Activated gamma-delta T cell treated with anti-CD3 and anti-CD28 coated beads, Interleukin-2, amount 50 U/mL, for 16 hours (primary cell): ENCODE results near the gene IKBKE.

Source experiments
- DNase-seq: peaks from one replicate; pipeline ENCODE4 v3.0.0-alpha.2; 2020; ENCODE audit warnings: low read depth

IKBKE gene

DNA sequence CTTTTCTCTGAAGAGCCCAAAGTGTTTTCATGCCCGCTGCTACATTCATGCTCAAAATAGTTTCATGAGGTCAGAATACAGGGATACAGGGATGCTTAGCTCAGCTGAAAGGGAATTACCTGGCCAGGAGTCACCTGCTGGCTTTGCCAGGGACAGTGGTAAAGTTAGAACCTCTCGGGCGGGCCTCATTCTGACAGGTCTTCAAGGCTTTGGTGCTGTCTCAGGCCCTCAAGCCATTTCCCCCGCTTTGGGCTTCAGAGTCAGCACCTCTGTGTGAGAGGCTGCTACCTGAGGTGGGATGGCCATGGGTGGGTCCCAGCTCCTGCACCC lies 42.5 kb downstream of the IKBKE start:
- DNase-seq: no peak

DNA sequence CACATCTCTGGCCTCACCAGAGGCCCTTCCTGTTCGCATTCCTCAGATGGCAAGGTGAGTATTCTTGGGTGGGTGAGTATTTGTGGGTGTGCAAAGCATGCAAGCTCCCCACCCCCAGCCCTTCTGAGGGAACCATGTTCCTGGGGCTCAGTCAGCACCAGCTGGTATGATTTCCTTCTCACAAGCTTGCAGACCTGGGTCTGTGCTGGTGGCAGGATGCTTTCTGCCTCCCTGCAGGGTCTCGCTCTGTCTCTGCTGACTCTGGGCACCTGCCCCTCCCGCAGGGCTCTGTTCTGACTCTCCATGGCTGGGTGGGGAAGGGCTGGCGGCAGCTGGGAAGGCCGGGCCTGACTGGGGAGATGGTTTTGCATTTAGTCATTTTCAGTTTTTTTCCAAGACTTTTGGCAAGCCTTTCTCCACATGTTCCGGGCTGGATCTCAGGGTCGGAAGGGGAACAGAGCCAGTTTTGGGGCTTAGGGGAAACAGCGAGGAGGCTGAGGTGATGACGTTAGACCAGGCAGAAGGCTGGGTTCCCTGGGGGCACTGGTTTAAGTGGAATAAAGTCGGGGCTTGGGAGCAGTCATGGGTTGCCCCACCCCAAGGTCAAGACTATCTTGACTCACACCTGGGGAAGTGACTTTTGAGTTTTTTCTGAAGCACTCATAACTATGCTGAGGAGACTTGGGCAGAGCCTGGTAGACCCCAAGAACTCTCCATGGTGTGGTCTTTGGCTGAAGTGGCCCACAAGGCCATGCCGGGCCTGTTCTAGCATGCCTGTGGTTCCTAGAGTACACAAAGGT lies 43.2 kb downstream of the IKBKE start:
- no peak for DNase-seq

DNA sequence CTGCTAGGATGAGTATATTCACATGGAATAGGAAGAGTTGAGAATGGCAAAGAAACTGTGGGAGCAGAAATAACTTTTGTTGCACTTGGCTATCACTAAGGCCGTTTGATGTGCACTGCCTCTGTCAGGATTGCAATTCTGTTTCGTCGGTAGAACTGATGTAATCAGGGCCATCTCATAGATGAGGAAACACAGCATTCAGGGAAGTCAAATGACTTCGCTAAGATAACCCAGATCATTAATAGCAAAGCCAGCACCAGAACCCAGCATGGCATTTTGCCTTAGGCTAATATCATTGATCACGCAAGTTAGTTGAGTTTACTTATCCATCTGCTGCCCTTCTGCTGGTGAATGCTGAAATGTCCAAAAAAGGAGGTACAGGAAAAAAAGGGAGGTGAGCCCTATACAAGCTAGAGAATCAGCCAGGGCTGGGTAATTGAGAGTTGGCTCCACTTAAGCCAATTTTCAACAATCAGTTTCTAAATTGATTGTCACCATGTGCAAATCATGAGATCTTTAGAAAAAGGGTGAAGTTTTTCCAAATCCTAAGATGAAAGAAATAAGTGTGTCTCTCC lies 44.6 kb downstream of the IKBKE start:
- DNase-seq: no peak

DNA sequence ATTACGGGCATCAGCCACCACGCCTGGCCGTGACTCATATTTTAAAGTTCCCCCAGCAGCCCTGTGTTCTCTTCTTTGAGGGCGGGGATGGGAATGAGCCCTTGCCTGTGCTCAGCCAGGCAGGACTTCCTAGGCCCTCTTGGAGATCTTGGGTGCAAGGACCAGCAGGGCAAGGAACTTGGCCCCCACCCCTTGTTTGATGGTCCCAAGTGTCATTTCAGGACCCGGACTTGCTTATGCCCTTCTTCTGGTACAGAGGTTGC lies 46.4 kb downstream of the IKBKE start:
- no peak for DNase-seq

DNA sequence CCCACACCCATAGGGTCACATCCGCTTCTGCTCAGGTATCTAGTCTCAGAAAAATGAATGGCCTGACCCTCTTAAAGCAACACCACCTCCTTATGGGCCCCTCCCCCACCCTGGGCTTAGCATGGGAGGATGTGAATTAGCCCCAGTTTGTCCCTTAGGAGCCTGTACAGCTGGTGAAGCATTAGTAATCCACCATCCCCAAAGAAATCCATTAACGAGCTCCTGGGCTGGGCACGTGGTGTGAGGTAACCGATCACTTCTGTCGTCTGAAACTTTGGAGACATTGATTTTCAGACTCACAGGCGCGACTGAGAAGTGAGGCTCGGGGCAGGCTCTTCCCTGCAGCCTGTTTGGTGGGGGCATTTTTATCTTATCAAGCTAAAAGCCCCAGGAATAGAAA lies 47.5 kb downstream of the IKBKE start:
- no peak for DNase-seq

DNA sequence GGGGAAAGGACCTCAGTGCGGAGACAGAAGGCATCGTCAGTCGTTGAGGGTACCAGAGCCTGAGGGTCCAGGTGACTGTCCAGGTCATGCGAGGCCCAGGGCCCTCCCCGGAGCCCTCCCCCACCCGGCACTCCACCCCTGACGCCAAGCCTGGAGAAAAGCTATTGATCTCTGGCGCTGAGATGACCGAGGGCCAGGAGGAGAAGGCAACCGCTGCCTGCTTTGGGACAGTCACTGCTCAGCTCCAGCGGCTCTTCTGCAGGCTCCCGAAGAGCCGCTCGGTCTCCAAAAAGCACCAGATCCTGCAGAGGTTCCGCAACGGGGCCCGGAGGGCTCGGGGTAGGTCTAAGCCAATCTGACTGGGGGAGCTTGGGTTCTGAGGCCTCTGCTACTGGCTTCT lies 47.9 kb downstream of the IKBKE start:
- no peak for DNase-seq

DNA sequence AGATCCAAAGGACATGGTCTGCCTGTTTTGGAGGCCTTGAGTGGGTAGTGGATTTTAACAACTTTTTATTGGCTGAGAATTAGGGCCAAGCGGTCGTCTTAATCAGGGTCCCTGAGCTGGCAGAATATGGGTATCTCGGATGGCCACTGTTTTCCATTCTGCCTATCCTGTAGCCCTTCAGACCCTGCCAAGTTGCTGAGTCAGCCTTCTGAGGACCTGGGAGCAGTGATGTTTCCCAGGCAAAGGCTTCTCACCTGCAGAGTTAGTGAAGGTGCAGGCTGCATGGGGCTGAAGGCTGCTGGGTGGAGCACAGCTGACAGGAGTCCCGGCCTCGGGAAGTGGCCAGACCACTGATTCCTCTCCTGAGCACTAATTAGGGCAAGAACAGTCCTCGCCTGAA lies 48.5 kb downstream of the IKBKE start:
- no peak for DNase-seq

DNA sequence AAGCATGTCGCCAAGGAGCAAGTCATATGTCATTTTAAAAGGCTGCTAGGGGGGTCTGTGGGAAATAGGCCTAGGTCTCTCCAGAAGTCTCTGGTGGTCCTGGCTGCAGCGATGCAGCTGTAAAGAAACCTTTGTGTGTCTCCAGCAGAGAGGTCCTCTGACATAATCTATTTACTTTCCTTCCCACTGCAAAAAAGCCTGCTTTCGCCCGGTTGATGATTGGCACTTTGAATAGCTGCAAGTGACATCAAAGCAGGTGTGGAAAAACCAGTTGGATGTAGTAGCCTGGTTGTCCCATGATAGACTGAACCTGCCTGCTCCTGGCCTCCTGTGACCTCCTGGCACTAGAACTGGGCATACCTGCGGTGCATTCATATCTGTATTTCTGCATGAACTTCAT lies 50.9 kb downstream of the IKBKE start:
- no peak for DNase-seq

DNA sequence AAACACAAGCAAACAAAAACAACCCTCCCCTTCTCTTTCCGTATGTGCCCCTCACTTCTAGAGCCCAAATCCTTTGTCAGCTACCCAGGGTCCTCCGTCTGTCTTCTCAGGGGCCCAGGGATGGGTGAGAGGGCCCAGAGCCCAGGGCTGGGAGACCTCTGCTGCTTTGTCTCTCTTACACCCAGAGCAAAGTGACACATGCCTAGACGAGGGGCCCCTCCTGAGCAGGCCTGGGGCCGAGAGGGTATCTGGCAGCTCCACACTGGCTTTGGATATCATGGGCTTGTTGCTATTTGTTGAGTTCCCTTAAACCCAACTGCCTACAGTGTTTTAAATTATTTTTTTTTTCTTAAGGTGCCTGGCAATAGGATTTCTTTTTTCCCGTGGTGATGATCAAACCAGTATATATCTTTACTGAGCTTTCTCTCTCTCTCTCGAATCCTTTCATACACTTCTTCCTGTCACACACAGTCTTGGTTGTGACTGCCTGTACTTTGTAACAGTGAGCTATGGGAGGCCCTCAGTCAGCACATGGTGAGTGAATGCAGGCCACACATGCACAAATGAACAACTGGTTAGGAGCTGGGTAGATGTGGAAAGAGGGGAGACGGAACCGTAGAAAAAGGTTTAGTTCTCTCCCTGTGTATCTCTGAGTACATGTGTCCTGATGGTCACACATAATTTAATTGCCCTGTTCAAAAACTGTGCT lies 51.6 kb downstream of the IKBKE start:
- DNase-seq: no peak

DNA sequence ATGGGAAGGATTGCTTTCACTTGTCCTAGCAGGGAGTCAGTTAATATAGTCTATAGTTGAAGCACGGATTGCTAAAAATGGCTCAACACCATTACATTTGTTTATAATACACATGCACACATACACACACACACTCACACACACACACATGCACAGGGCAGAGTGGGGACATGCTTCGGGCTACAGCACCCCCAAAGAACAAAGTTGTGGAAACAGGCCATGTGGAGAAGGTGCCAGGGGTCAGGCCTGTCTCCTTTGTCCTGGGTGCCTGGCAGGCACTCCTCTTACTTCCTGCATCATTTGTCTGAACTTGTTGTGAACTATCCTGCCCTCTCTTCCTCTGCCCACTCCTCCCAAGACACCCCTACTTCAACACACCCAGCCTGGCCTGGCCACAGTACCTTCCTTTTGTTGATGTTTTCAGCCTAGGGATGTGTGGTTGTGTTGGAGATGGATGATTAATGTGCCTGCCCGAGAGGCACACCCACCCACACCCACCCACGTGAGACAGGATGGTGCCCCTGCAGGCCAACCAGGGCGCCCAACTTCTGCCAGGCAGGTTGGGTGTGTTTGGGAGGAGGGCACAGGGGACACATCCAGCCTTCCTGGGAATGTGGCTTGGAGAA lies 54.6 kb downstream of the IKBKE start:
- DNase-seq: no peak

DNA sequence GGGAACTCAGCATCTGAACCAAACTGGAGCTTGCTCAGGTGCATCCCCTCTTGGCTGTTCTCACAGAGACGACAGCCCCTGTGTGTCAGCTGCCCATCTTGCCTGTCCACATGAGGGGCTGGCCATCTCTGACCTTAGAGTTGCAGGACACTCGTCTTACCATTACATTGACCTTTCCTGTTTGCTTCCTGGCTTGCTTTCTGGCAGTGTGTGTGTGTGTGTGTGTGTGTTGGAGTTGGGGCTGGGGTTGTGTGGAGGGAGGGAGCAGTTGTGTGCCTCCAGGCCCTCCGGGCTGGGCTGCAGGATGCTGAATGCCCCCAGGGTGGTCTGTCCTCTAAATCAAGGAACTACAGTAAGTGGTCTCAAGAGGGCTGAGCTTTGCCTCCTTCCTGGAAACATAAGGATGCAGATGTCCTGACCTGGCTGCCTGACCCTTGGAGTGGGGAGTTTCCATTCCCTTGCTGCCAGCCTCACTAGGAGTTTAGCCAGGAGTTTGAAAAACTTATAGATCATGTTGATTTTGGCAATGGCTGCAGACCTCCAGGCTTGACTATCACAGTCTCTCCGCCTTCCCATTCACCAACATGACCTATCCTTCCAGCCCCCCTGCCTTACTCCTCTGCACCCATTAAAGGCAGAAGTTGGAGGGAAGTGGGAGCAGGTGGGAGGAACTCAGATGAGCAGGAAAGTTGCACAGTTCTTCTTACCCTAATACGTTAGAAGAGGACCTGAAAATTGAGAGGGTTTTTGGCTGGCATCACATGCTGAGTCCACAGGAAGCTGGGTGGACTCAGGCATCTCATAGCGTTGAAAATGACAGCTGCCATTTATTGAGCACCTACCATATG lies 56.0 kb downstream of the IKBKE start:
- no peak for DNase-seq

DNA sequence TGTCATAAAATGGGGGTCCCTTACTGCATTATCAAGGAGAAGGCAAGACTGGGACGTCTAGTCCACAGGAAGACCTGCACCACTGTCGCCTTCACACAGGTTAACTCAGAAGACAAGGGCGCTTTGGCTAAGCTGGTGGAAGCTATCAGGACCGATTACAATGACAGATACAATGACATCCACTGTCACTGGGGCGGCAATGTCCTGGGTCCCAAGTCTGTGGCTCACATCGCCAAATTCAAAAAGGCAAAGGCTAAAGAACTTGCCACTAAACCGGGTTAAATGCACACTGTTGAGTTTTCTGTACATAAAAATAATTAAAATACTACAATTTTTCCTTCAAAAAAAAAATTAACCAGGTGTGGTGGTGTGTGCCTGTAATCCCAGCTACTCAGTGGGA lies 59.1 kb downstream of the IKBKE start:
- DNase-seq: no peak

DNA sequence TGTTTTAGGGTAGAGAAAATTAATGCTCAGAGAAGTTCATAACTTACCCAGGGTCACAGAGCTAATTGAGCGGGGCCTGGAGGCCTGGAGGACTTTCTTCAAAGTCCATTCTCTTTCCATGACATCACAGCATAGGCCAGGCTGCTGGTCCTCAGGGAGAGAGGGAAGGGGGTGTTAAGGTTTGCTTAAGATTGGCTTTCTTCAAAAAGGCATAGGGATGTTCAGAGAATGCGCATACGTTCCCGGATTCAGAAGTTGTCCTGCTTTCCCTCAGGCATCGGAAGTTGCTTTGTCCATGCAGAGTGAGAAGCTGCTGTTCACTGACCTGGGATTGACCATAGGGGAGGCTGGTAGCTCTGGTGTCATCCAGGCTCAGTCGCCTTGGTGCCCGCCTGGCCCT lies 62.1 kb downstream of the IKBKE start:
- DNase-seq: no peak

DNA sequence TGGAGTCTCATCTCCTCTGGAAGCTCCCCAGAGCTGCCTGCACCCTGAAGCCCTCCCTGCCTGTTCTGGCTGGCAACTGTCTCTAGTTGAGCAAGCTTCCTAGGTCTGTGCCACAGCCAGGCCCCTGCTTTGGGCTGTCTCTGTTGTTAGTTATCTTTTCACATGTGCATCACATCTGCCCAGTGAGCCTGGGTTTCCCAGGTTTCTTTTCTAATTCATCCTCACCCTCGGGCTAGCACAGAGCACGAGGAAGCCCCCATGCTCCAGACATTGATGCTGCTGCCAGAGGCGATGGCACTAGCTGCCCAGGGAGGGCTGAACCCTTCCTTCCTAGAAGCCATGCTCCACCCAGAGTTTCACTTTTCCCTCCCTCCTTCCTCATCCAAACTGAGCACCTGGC lies 64.3 kb downstream of the IKBKE start:
- no peak for DNase-seq

DNA sequence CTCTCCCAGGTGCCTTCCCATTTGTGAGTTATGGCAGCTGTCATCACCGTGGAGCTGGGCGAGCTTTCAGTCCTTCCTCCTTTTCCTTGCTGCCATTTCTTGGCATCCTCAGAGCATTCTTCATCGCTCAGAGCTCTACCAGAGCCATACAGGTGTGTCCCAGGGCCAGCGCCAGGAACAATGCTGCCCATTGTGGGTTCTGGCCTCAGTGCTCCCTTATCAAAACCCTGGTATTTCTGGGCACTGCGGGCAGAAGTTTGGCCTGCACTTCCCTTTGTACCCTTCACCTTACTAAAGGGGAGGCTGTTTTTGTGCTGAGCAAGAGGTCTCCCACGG lies 65.5 kb downstream of the IKBKE start:
- no peak for DNase-seq

DNA sequence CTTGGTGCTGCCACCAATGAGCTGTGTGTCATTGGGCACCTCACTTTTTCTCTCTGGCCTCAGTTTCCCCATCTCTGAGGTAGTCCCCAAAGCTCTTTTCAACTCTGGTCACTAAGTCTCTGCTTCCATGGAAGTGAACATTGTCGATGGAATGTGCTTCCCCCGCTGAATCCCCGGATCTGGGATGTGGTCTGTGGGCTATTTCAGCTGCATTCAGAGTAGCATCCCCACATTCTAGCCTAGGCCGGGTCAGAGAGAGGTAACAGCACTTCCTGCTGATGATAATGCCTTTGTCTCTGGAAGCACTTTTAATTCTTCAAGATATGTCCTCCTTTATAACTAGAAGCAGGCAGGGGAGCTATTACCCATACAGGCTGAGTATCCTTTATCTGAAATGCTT lies 66.9 kb downstream of the IKBKE start:
- DNase-seq: no peak

DNA sequence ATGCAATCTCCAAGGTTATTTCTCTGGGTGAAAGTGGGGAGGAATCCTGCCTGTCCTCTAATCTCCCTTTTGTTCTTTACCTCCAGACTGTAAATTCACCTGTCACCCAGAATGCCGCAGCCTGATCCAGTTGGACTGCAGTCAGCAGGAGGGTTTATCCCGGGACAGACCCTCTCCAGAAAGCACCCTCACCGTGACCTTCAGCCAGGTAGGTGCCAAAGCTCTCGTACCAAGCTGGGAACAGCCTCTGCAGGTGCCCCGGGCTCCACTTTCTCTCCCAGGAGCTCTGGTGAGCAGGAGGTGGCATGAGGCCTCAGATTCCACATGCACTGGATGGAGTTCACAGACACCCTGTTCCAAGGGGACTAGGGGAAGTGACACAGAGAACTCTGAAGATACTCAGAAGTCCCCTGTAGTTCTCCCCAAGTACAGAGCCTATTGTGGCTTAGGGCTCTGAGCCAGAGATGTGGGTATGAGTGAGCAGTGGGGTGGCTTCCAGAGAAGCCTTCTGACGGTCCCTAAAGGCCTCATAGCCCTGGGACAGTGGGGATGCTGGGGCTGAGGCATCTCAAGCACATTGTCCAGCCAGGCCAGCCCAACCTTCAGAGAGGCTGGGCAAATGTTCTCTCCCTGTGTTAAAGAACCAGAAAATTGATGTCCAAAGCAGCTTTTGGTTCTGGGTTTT lies 68.0 kb downstream of the IKBKE start:
- DNase-seq: no peak

DNA sequence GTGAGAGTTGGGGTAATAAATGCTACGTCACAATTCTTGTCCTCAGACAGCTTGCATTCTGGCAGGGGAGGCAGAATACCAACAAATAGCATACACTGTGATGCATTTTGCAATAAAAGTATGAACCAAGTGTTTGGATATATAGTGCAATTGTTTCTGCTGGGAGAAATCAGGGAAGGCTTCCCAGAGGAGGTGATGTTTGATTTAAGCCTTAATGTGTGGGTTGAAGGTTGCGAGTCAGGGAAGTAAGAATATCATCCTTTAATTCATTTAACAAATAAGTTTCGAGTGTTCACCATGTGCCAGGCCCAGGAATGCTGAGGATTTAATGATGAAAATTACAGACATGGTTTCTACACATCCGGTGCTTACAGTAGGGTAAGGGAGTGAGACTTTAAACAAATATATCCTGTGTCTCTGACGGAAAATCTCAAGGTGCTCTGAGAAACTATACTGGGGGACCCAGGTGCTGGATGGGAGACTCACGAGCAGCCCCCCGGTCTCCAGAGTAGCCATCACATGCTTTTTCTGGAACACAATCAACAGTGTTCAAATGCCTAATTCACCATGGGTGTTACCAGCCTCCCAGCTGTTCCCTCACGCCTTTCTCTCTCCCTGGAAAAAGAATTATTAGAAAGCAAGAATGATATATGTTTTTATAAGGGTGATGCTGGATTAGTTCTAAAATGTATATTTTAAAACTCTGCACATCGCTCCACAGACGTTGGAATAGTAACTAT lies 68.8 kb downstream of the IKBKE start:
- no peak for DNase-seq

DNA sequence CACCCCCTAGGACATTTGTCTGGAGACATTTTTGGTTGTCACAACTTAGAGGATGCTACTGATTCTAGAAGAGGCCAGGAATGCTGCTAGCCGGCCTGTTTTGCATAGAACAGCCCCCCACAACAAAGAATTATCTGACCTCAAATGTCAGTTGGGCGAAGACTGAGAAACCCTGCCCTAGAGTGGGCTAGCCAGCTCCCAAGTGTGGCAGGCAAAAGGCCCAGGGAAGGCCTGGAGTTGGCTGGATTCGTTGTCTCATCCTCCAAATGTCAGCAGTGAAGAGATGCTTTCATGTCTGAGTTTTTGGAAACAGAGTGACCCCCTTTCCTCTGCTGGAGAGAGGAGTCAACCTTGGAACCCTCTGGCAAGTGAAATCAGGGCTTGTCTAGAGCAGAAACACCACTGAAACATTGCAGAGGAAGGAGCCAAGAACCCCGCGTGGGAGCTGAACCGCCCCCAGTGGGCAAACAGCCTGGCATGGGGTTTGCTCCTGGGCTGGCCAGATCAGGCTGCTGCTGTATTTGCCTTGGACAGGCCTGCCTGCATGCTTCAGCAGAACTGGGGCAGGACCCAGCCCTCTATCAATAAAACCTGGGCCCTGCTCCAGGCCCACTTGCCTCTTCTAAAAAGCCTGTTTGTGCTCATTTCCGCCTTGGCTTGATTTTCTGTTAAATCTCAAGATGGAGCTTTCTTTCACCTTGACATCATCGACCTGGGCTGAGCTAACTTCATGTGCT lies 69.9 kb downstream of the IKBKE start:
- no peak for DNase-seq

DNA sequence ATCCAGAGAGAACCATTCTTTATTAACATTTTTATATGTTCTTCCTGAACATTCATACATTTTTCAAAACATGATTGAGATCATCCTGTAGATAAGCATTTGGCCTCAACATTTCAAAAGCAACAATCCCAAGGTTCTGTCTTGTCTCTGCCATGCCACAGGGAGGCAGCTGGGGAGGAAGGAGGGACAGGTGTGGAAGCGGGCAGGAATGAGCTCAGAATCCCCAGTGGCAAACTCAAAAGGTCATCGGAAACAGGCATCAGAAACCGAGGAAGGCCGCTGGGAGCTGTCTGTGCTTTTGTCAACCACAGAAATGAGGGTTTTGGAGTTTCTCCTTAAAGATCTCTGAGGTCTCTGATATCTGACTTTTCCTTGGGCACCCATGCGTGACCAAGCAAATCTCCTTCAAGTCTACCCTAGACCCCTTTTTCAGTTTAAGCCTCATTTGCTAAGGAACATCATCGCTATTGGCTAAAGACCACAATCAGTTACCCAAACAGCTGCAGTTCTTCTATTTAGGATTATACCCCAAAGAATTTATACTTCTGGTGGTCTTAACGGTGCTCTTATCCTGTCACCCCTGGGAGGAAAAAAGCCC lies 71.1 kb downstream of the IKBKE start:
- no peak for DNase-seq
